Cardiac septum (tissue), 1 donor: ENCODE data around the gene EGR4. TPM values are rescaled to one million over a fixed set of nuclear protein-coding genes. Genes with fewer than 3 reads are reported as not detected.
A peak's percentile ranks its signal among the peaks of the same experiment; 100 is the strongest.

Experiments
- DNase-seq: peaks from one replicate; pipeline ENCODE4 v3.0.0-alpha.2; 2020; ENCODE audit warnings: low spot score
- intact Hi-C: fragments of 100-400 bp; cut with DNase I; formaldehyde crosslinking; loops from one replicate; pipeline ENCODE4 v1.14.0; 2022
- total RNA-seq: library from RNA; stranded (reverse); fragmentation: NEBNext Ultra II Directional; extraction: Animal tissue kit (Norgen Biotek cat#: 25700); gene quantifications from one replicate; pipeline ENCODE4 v1.2.1, GENCODE V29; 2021
- donor health status: DM: no; HTN: no; CAD: no.

EGR4 gene
- total RNA-seq, 1 donor from 2014 or later = not detected

- DNase-seq = no peak
- intact Hi-C loops = no loop called here
Observed at GRCh38 chr2:73291461-73292315, 1.7 kb downstream of the EGR4 start.

DNA sequence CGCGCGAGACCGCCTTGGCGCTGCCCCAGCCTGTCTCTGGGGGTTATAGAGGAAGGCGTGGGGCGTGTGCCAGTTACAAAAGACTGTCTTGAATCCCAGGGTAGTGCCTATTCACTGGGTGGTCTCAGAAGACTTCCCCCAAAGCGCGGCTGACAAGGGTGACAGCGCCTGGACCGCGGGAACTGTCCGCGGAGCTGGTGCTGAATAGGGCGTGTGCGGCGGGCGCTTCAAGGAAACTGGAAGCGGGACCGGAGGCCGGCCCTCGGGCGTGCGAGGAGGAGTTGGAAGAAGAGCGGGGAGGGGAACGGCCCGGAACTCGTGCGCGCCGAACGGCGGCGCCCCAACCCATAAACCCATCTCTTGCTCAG lies 2.3 kb downstream of the EGR4 start:
- DNase-seq = no peak
- intact Hi-C loops = no loop called here

DNA sequence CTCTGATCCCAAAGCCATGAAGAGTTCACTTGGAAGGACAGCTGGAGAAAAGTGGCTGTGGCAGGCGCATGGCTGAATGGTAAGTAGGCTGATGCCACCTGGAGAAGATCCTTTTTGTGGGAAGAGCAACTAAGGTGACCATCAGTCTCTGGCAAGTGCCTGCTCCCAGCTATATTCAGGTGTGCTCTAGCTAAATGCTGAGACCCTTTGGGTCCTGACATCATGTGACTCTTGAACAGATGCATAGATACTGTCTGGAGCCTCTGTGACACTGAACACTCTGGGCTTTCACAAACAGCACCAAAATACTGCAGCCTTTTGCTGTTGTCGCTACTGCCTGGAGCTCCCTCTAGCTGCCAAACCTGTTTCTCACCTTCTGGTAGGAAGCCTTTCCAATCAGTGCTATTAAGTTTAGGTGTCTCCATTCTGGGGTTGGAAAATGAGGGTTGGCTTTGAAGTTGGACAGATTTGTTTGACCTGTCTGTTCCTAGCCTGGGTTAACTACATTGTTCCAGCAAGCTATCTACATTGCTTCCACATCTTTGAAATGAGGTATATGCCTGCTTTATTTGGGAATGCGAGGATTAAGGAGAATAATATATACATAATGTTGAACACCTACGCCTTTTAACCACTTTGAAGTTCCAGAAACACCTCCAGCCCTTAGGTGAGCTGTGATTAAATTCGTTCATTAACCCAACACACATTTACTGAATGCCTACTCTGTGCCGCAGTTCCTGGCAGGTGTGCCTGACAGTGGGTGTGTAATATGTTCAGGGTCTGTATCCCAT lies 3.1 kb downstream of the EGR4 start:
- intact Hi-C loops = no loop called here

GRCh38 chr2:73289304-73289703 lies 4.0 kb downstream of the EGR4 start:
- DNase-seq = no peak
- intact Hi-C loops = no loop called here

More for the DNA sequence above, 3.1 kb downstream of the EGR4 start:
- DNase-seq = no peak

GRCh38 chr2:73286134-73286655 lies 7.2 kb downstream of the EGR4 start:
- intact Hi-C loops = no loop called here
- DNase-seq = no peak

GRCh38 chr2:73285159-73285739 lies 8.1 kb downstream of the EGR4 start:
- no peak for DNase-seq
- intact Hi-C loops = no loop called here

GRCh38 chr2:73284296-73285158 lies 8.8 kb downstream of the EGR4 start, which contains the start of gene FBXO41:
Gene FBXO41 (minus strand): TSS chr2:73284478. CDS start chr2:73269630, 14,848 bp downstream.
- no peak for DNase-seq
- intact Hi-C loops = no loop called here

DNA sequence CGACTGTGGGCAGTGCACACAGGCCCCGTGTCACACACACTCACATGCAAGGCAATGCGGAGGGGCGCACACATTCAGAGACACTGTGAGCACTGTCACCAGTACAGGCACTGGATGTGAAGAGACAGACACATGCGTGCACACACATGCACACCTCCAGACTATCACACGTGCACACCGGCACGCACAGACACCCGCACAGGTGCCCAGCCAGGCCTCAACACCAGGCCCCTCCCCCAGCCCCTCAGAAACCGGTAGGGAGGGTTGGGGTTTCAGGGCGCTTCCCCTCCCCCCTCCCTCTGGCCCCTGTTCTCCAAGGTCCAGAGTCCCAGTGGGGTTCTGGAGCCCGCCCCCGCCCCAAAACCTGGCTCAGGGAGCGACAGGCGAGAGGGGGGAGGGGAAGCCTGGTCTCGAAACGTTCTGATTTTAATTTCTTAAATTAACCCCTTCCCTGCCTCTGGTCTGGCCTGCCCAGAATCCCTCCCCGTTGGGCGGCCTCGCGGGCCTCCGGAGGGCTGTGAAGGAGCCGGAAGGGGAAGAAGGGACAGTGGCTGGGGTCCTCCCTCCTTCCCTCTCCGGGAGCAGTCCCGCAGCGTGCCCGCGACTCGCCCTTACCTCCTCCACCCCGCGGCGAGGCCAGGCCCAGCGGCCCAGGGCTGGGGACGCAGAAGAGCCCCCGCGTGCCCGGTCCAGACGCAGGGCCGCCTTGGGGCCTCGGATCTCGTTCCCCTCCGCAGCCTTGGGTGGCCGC lies 9.6 kb downstream of the EGR4 start:
- intact Hi-C loops = no loop called here
- no peak for DNase-seq

DNA sequence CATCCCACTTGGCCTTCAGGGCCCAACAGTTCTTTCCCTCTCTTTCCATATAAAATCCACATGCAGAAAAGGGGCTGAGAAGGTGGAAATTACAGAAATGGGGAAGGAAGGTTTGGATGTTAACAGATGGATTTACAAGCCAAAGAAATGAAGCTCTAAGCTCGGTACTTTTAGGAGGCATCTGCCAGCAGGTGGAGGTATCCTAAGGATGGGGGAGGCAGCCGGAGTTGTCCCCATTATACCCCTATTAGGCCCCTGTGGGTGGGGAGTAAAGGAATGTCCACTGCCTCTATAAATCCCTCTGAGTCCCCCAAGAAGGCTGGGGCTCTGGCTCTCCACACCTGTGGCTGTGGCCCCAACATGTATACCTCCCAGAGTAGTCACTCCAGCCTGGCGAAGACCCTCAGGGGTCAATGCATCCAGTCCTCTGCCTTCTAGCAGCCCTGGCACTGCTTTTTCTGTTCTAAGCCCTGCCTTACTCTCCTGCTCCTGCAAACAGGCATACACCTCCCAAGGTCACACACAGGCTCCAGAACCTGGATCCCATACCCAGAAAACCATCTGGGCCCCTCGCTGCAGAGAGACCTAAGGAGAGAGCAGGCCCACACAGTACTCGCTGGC lies 10.3 kb downstream of the EGR4 start:
- DNase-seq = no peak
- intact Hi-C loops = no loop called here

DNA sequence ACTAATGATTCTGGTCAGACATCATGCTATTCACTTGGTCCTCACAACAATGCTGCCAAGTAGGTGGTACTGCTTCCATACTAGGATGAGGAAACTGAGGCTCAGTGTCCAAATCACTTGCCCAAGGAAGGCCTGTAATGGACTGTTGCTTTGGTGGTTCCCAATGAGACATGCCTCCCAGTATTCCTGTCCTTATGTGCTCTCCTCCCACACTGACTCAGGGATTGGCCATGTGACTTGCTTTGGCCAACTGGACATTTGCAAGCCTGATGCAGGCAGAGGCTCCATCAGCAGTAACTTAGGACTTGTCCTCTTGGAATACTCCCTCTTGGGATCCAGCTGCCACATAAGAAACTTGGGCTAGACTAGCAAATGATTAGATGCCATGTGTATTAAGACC lies 12.1 kb downstream of the EGR4 start:
- intact Hi-C loops = no loop called here
- DNase-seq = no peak

DNA sequence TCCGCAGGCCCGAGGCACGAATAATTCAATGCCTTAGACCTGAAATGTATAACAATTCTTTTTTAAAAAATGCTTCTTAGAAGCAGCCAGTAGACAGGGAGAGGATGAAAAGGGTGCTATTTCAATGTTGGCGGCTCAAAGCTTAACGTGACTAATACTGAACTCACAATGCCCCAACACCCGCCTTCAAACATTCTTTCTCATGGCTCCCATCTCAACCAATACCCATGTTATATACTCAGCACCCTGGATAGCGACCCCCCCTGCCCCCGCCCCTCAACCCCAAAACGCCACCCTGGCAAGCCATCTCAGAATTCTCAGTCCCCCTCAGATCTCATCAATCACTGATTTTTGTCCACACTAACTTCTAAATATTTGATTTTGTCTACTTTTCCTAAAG lies 13.5 kb downstream of the EGR4 start:
- no peak for DNase-seq
- intact Hi-C loops = no loop called here

- no peak for DNase-seq
- intact Hi-C loops = no loop called here
Observed at GRCh38 chr2:73272270-73272669, 21.1 kb downstream of the EGR4 start.

GRCh38 chr2:73269686-73270465 lies 23.5 kb downstream of the EGR4 start:
- no peak for DNase-seq
- intact Hi-C loops = no loop called here

GRCh38 chr2:73268830-73269685 lies 24.3 kb downstream of the EGR4 start:
- intact Hi-C loops = no loop called here
- DNase-seq = peak; percentile 71

- intact Hi-C loops = no loop called here
Observed at GRCh38 chr2:73268366-73268829, 24.9 kb downstream of the EGR4 start.

GRCh38 chr2:73267008-73267407 lies 26.3 kb downstream of the EGR4 start:
- intact Hi-C loops = no loop called here

More at GRCh38 chr2:73268366-73268829, 24.9 kb downstream of the EGR4 start:
- DNase-seq = peak; percentile 68

More at GRCh38 chr2:73267008-73267407, 26.3 kb downstream of the EGR4 start:
- no peak for DNase-seq
